Smooth muscle cell of bladder (primary cell): ENCODE results near the gene GOLGA7B. TPM values are rescaled to one million over a fixed set of nuclear protein-coding genes. Genes with fewer than 3 reads are reported as not detected.

Experiments used
- total RNA-seq: library from RNA; depleted of rRNA; stranded (reverse); fragments of >200 nt; gene quantifications from 2 replicates; pipeline ENCODE4 v1.2.3, GENCODE V29; 2014

GOLGA7B gene
- total RNA-seq, result under 0.01 TPM in 1 of 2 replicates, not detected in the other

GRCh38 chr10:97849687-97850402 lies at the start of gene GOLGA7B:
TSS of gene GOLGA7B (plus strand) at chr10:97849843. CDS start at chr10:97850304, 461 bp downstream.

Other genes with a start within 250 kb of the GOLGA7B start
- gene MORN4, start 216.3 kb upstream of the GOLGA7B start, total RNA-seq, result 5.5 and 8.8 TPM in 2 replicates
- 16.2 and 21.8 TPM in 2 replicates for gene PI4K2A, start 209.2 kb upstream of the GOLGA7B start, total RNA-seq
- gene AVPI1, start 162.6 kb upstream of the GOLGA7B start, total RNA-seq, result 28.0 and 44.7 TPM in 2 replicates
- gene MARVELD1, start 136.1 kb upstream of the GOLGA7B start, total RNA-seq, result 15.5 and 19.9 TPM in 2 replicates
- gene ZFYVE27, start 112.7 kb upstream of the GOLGA7B start, total RNA-seq, result 16.9 and 20.2 TPM in 2 replicates
- not detected in 2 replicates for gene SFRP5, start 77.8 kb upstream of the GOLGA7B start, total RNA-seq
- gene CRTAC1, start 180.8 kb downstream of the GOLGA7B start, total RNA-seq, result not detected in 2 replicates